ENCODE results near the gene HBS1L. TPM values are rescaled to one million over a fixed set of nuclear protein-coding genes. Genes with fewer than 3 reads are reported as not detected.

The HBS1L gene
- total RNA-seq, 1 donor from 2014 or later = 93.0 TPM

DNA sequence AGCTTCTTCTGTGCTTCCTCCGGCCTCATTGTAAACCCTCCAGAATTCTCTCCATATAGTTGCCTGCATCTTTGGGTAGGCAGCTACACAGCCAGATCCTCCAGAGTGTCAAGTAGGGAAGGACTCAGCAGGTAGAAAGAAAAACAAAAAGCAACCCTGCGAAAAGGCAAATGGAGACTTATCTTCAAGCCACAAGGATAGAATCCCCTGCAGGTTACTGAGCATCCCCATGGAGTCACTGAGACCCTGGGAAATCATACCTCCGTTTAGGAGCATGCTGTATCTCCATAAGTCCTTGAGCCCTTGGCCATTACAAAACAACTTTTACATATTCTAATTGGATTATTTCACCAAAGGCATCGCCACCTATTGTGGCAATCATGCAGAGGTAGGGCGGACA, 133.3 kb downstream of the HBS1L start:
- intact Hi-C loops (cut with micrococcal nuclease) = no loop called here

DNA sequence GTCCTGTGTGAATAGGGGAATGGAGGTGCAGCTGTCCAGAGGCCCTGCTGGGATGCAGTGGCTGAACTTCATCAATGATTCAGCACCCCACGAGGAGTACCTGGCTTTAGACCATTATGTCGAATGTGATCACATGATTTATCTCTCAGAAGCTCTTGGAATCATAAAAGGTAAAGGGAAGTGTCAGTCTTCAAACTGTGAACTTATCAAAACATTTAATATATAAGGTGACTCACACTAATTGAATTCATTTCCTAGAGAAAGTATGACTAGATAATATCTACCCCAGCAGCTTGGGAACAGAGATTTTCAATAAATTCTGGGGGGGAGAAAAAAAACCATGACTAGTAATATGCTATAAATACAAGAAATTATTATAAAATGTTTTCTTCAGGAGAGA, 134.2 kb downstream of the HBS1L start:
- intact Hi-C loops (cut with micrococcal nuclease) = no loop called here

DNA sequence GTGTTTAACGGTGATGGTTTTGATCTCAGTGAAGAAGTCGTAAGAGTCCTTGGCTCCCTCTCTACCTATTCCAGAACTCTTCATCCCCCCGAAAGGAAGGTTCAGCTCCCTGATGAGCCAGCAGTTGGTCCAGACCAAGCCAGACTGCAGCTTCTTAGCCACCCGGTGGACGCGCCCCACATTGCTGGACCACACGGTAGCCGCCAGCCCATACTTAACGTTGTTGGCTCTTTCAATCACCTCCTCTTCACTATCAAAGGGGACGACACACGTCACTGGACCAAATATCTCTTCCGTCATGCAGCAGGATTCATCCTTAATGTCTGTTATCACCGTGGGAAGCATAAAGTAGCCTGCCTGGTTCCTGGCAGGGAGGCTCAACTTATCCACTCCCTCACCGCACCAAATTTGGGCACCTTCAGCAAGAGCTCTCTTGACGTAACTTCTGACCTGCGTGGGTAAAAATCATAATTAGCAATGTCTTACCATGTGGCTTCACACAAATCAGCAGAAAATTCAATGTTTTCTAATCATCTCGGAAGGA, 136.1 kb downstream of the HBS1L start:
- intact Hi-C loops (cut with micrococcal nuclease) = no loop called here

- intact Hi-C loops (cut with micrococcal nuclease) = no loop called here
Measured at GRCh38 chr6:134911547-134911946, 143.1 kb downstream of the HBS1L start.

- intact Hi-C loops (cut with micrococcal nuclease) = no loop called here
Measured at GRCh38 chr6:134910593-134910935, 144.1 kb downstream of the HBS1L start.

Other genes with a start within 250 kb of the HBS1L start
- gene ALDH8A1, start 104.7 kb downstream of the HBS1L start, total RNA-seq = 2.7 and 2.9 TPM in 2 replicates
- gene MYB, start 126.5 kb upstream of the HBS1L start, total RNA-seq = 75.7 and 77.9 TPM in 2 replicates